Activated naive CD4-positive, alpha-beta T cell treated with anti-CD3 and anti-CD28 coated beads, Interleukin-2, amount 50 U/mL, for 72 hours (primary cell): ENCODE measurements around the gene RBL2. TPM values are rescaled to one million over a fixed set of nuclear protein-coding genes. Genes with fewer than 3 reads are reported as not detected.
A peak's percentile ranks its signal among the peaks of the same experiment; 100 is the strongest.
"Not testable (repeated sequence)": the region's sequence is repeated elsewhere in the genome, so short reads cannot be mapped to it uniquely, and the experiment has no call there.

Source experiments
- ATAC-seq, 2 donors: fragments of 150-1000 bp; cut with Tn5 transposase; 2 replicates each; pipeline ENCODE4 v1.10.0; 2021; ENCODE audit warnings: mild to moderate bottlenecking in 2 of 2, moderate library complexity in 2 of 2
- DNase-seq, 2 donors: peaks; one replicate each; pipeline ENCODE4 v3.0.0; 2021 to 2022; ENCODE audit warnings: low spot score in 2 of 2
- H3K27ac Mint-ChIP-seq, 2 donors: one replicate each; pipeline ENCODE4 v1.8.0; 2022; ENCODE audit warnings: mild to moderate bottlenecking in 2 of 2, mixed read lengths in 2 of 2
- H3K36me3 Mint-ChIP-seq, 2 donors: one replicate each; pipeline ENCODE4 v1.8.0; 2022; ENCODE audit warnings: mixed read lengths in 2 of 2
- H3K9me3 Mint-ChIP-seq, 2 donors: one replicate each; pipeline ENCODE4 v1.8.0; 2022; ENCODE audit warnings: mixed read lengths in 2 of 2
- total RNA-seq, 2 donors: library from RNA; stranded (reverse); gene quantifications; one replicate each; pipeline ENCODE4 v1.2.3, GENCODE V29; 2022

The RBL2 gene, protein sequence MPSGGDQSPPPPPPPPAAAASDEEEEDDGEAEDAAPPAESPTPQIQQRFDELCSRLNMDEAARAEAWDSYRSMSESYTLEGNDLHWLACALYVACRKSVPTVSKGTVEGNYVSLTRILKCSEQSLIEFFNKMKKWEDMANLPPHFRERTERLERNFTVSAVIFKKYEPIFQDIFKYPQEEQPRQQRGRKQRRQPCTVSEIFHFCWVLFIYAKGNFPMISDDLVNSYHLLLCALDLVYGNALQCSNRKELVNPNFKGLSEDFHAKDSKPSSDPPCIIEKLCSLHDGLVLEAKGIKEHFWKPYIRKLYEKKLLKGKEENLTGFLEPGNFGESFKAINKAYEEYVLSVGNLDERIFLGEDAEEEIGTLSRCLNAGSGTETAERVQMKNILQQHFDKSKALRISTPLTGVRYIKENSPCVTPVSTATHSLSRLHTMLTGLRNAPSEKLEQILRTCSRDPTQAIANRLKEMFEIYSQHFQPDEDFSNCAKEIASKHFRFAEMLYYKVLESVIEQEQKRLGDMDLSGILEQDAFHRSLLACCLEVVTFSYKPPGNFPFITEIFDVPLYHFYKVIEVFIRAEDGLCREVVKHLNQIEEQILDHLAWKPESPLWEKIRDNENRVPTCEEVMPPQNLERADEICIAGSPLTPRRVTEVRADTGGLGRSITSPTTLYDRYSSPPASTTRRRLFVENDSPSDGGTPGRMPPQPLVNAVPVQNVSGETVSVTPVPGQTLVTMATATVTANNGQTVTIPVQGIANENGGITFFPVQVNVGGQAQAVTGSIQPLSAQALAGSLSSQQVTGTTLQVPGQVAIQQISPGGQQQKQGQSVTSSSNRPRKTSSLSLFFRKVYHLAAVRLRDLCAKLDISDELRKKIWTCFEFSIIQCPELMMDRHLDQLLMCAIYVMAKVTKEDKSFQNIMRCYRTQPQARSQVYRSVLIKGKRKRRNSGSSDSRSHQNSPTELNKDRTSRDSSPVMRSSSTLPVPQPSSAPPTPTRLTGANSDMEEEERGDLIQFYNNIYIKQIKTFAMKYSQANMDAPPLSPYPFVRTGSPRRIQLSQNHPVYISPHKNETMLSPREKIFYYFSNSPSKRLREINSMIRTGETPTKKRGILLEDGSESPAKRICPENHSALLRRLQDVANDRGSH
- total RNA-seq, result 10 to 100 TPM; 81.1 to 84.7 TPM

DNA sequence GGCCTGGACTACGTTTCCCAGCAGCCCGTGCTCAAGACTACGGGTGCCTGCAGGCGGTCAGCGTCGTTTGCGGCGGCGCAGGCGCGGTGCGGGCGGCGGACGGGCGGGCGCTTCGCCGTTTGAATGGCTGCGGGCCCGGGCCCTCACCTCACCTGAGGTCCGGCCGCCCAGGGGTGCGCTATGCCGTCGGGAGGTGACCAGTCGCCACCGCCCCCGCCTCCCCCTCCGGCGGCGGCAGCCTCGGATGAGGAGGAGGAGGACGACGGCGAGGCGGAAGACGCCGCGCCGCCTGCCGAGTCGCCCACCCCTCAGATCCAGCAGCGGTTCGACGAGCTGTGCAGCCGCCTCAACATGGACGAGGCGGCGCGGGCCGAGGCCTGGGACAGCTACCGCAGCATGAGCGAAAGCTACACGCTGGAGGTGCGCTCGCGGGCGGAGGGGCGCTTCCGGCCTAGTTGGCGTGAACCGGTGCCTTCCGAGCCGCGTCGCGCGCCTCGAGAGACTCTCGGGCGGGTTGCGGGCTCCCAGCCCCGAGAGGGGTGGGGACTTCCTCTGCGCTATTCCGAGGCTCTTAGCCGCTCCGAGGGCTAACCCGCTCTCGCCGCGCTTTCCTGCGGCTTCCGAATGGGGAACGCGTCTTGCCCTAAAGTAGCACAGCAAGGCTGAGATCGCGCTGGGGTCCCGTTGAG, at the start of gene RBL2:
Gene RBL2 (plus strand): TSS at position 95 of the 689 bp plus-strand sequence. CDS start 86 bp downstream, at position 181.
- Mint-ChIP-seq H3K36me3 (peaks cover 0 to 14% of the 10 kb centered on the region in 2 donors), H3K9me3 (peaks cover 0 to 4% of the 10 kb centered on the region in 2 donors), H3K27ac (peak within 1 kb of the TSS; percentile 96 to 98)
- ATAC-seq (peak; percentile 80 to 84), DNase-seq (peak; percentile 83 to 86)

DNA sequence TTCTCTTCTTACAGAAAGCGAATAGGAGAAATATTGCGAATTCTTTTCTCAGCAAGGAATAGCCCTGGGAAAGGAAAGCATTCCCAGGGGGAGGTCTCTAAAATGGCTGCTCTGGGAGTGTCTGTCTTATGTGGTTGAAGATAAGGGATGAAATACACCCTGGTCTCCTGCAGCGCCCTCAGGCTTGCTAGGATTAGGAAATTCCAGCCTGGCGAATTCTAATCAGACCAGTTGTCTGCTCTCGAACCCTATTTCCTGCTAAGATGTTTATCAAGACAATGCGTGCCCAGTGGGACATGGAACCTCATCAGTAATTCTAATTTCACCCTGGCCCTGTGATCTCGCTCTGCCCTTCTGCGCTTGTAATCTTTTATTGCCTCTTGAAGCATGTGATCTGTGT, 49.7 kb upstream of the RBL2 start:
- H3K36me3 Mint-ChIP-seq, result peaks cover 16 to 27% of the 10 kb centered on the region in 2 donors
- not testable (repeated sequence) for H3K27ac Mint-ChIP-seq, ATAC-seq, DNase-seq
- peaks cover 4 to 12% of the 10 kb centered on the region in 2 donors for H3K9me3 Mint-ChIP-seq

DNA sequence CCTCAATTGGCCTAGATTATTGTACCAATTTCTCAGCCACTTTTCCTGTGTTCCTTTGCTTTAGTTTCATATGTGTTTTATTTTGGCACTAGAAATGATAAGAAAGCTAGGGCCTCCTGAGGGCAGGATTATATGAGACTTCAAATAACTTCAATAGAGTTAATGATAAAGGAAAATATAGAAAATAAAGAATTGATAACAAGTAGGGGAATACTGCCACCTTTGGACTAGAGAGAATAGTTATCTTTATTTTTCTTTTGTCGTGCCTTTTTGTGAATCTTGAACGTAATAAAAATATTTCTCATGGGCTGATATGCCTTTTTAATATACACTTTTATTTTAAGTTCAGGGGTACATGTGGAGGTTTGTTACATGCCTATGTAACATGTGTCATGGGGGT, 29.3 kb upstream of the RBL2 start:
- H3K27ac Mint-ChIP-seq, result no peak overlapping the region
- ATAC-seq (no peak), DNase-seq (no peak)
- no peaks in the 10 kb centered on the region for H3K9me3 Mint-ChIP-seq
- H3K36me3 Mint-ChIP-seq, result no peaks in the 10 kb centered on the region

DNA sequence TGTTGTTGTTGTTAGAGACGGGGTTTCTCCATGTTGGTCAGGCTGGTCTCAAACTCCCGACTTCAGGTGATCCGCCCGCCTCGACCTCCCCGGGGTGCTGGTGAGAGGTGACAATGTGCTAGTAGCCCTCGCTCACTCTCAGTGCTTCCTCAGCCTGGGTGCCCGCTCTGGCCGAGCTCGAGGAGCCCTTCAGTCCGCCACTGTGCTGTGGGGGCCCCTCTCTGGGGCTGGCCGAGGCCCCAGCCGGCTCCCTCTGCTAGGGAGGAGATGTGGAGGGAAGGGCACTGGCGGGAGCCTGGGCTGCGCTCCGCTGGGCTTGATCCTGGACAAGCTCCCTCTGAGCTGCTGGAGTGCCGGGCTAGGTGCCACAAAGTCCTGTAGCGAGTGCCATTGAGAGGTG, 21.7 kb upstream of the RBL2 start:
- ATAC-seq (no peak), DNase-seq (no peak)
- H3K27ac Mint-ChIP-seq, result no peak overlapping the region
- H3K9me3 Mint-ChIP-seq, result peaks cover 3 to 9% of the 10 kb centered on the region in 2 donors
- H3K36me3 Mint-ChIP-seq, result peaks cover 4 to 6% of the 10 kb centered on the region in 2 donors

DNA sequence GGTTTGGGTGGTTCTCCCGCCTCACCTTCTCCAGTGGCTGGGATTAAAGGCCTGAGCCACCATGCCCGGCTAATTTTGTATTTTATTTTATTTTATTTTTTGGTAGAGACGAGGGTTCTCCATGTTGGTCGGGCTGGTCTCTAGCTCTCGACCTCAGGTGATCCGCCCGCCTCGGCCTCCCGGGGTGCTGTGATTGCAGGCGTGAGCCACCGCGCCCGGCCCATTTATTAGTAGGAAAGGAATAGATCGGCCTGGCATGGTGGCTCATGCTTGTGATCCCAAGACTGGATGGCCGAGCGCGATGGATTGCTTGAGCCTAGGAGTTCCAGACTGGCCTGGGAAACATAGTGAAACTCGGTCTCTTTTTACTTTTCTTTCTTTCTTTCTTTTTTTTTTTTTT, 20.4 kb upstream of the RBL2 start:
- DNase-seq, result no peak

DNA sequence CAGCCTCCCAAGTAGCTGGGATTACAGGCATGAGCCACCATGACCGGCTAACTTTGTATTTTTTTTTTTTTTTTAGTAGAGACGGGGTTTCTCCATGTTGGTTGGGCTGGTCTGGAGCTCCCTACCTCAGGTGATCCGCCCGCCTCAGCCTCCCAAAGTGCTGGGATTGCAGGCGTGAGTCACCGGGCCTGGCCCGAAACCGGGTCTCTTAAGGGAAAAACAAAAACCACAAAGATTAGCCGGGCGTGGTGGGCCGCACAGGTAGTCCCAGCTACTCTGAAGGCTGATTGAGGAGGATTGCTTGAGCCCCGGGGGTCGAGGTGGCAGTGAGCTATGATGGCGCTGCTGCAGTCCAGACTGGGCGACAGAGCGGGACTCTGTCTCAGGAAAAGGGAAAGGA, 19.9 kb upstream of the RBL2 start:
- Mint-ChIP-seq H3K36me3 (peaks cover 4 to 6% of the 10 kb centered on the region in 2 donors), H3K9me3 (peaks cover 3 to 9% of the 10 kb centered on the region in 2 donors)
- DNase-seq, result no peak

More for the DNA sequence above, 20.4 kb upstream of the RBL2 start:
- no peak for ATAC-seq
- Mint-ChIP-seq H3K27ac (no peak overlapping the region), H3K9me3 (peaks cover 3 to 9% of the 10 kb centered on the region in 2 donors), H3K36me3 (peaks cover 4 to 6% of the 10 kb centered on the region in 2 donors)

DNA sequence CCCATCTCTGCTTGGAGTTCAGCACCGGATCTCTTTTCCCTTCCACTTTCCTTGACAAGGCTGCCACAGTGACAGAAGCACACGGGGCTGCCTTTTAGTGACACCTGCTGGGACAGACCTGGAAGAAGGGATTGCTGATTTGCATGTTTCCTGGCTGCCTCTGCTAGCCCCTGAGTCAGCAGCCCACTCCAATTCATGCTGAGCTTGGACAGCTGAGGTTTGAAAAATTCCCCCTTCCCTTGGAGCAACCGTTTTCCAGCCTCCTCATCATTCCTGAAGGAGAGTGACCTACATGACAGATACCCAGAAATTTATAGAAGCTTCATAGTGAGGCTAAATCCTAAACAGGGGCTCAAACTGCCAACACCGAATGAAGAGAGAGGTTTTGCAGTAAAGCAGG, 18.8 kb upstream of the RBL2 start:
- ATAC-seq, result no peak
- no peak for DNase-seq
- H3K9me3 Mint-ChIP-seq, result peaks cover 3 to 9% of the 10 kb centered on the region in 2 donors
- H3K36me3 Mint-ChIP-seq, result peaks cover 4 to 6% of the 10 kb centered on the region in 2 donors
- peak overlapping the region in 1 of 2 donors; percentile 24 for H3K27ac Mint-ChIP-seq

More for the DNA sequence above, 19.9 kb upstream of the RBL2 start:
- ATAC-seq, result no peak
- H3K27ac Mint-ChIP-seq, result no peak overlapping the region

DNA sequence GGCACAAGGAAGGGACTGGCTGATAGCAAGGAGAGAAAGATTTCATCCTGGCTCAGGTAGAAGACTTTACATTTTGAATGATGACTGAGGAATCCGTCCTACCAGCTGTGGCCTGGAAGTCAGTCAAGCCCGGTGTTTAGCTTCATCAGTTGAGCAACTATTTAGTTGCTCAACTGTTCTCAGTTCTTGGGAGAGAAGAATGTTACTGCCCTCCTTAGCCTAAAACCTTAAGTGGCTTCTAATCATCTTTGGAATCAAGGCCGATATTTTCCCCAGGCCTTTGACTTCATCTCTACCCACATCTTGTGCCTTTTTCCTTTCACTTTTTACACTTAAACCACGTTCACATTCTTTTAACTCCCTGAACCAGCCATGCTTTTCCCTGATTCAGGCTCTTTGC, 17.3 kb upstream of the RBL2 start:
- Mint-ChIP-seq H3K36me3 (no peaks in the 10 kb centered on the region), H3K27ac (no peak overlapping the region), H3K9me3 (peaks cover 3 to 4% of the 10 kb centered on the region in 2 donors)
- ATAC-seq, result no peak
- DNase-seq, result no peak

DNA sequence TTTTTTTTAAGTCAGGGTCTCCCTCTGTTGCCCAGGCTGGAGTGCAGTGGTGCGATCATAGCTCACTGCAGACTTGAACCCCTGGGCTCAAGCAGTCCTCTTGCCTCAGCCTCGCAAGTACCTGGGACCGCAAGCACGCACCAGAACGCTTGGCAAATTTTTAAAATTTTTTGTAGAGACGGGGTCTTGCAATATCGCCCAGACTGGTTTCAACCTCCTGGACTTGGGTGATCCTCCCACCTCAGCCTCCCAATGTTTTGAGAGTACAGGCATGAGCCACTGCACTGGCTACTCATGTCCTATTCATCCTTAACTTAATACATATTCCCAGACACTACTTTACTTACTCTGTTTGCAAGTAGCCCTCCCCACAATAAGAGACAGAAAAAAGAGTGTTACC, 16.3 kb upstream of the RBL2 start:
- no peak overlapping the region for H3K27ac Mint-ChIP-seq
- no peak for DNase-seq
- H3K36me3 Mint-ChIP-seq, result no peaks in the 10 kb centered on the region
- ATAC-seq, result no peak
- H3K9me3 Mint-ChIP-seq, result peaks cover 3 to 4% of the 10 kb centered on the region in 2 donors

DNA sequence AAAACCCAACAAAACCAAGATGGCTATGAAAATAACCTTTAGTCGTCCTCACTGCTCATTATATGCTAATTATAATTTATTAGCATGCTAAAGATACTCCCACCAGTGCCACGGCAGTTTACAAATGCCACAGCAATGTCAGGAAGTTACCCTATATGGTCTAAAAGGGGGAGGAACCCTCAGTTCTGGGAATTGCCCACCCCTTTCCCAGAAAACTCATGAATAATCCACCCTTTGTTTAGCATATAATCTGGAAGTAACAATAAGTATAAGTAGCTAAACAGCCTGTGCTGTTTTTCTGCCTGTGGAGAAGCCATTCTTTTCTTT, 14.9 kb upstream of the RBL2 start:
- not testable (repeated sequence) for H3K36me3 Mint-ChIP-seq, DNase-seq, H3K9me3 Mint-ChIP-seq, ATAC-seq
- peak overlapping the region in 1 of 2 donors; percentile 42 for H3K27ac Mint-ChIP-seq

DNA sequence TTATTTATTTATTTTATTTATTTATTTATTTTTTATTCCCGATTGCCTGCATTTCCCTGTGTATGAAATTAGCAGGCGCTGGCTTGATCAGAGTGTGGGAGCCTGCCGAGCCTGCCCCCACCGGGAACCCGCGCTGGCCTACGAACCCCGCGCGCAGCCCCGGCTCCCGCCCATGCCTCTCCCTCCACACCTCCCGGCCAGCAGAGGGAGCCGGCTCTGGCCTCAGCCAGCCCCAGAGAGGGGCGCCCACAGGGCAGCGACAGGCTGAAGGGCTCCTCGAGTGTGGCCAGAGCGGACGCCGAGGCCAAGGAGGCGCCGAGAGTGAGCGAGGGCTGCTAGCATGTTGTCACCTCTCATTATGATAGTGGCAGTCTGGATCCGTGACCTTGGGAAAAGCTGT, 13.0 kb upstream of the RBL2 start:
- H3K27ac Mint-ChIP-seq, result no peak overlapping the region
- peaks cover 0 to 13% of the 10 kb centered on the region in 2 donors for H3K9me3 Mint-ChIP-seq
- ATAC-seq (no peak), DNase-seq (no peak)
- H3K36me3 Mint-ChIP-seq, result peaks cover 5 to 17% of the 10 kb centered on the region in 2 donors

DNA sequence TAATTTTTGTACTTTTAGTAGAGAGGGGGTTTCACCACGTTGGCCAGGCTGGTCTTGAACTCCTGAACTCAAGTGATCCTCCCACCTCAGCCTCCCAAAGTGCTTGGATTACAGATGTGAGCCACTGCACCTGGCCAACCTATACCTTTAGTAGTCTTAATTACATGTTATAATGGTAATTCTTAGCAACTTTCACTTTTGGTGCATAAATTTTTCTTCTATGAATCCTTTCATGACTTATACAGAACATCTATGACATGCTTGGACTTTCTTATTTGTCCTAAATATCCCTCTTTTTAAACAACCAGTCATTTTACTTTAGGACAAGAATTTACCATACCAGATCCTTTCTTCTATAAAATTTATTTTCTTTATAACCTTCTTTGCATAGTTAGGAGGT, 10.3 kb upstream of the RBL2 start:
- H3K9me3 Mint-ChIP-seq, result peaks cover 0 to 13% of the 10 kb centered on the region in 2 donors
- H3K27ac Mint-ChIP-seq, ATAC-seq, DNase-seq: not testable (repeated sequence)
- H3K36me3 Mint-ChIP-seq, result peaks cover 5 to 17% of the 10 kb centered on the region in 2 donors

DNA sequence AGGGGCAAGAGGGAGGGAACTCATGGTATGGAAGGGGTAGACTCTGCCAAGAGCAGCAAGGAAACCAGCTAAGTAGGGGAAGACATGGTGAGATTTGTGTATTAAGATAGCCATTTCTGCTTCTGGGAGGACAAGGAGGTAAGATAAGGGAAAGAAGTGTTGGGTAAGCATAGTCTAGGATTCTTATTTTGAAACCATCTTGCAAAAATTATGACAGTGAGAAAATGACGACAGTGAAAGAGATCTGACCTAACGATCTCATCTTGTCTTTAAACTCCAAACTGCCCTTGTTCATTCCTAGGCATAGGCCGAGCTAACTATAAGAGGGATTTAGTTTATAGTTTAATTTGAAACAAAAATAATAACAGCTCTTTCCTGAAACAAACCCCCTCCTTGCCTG, 5.6 kb upstream of the RBL2 start:
- H3K27ac Mint-ChIP-seq, result no peak overlapping the region
- no peak for DNase-seq
- peaks cover 0 to 21% of the 10 kb centered on the region in 2 donors for H3K9me3 Mint-ChIP-seq
- ATAC-seq, result no peak
- H3K36me3 Mint-ChIP-seq, result peaks cover 7 to 16% of the 10 kb centered on the region in 2 donors

DNA sequence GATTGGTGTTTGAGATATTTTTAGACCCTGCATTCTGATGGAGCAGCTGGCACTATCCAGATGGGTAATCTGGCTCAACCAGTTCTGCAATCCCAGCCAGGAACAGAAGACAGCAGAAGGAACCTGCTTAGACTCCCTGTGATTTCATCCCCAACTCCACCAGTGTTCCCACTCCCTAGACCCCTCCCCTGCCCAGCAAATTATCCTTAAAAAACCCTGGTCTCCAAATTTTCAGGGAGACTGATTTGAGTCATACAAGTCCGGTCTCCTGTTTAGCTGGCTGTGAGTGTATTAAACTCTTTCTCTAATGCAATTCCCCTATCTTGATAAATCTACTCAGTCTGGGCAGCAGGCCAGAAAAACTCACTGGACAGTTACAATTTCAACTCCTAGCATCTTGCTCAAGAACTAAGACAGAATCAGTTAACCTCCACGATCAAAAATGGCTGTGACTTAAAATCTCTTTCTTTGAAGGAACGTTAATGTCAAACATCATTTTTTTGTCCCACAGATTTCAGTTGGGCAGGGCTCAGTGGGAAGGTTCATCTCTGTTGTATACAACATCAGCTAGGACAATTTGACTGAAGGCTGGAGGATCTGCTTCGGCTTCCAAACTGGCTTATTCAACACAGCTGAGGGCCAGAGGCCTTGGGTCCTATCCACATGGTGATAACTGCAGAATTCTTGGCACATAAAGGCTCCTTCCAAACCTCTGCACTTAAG, 4.9 kb upstream of the RBL2 start:
- DNase-seq (no peak), ATAC-seq (no peak)
- Mint-ChIP-seq H3K27ac (no peak overlapping the region), H3K9me3 (peaks cover 0 to 16% of the 10 kb centered on the region in 2 donors), H3K36me3 (peaks cover 7 to 9% of the 10 kb centered on the region in 2 donors)

DNA sequence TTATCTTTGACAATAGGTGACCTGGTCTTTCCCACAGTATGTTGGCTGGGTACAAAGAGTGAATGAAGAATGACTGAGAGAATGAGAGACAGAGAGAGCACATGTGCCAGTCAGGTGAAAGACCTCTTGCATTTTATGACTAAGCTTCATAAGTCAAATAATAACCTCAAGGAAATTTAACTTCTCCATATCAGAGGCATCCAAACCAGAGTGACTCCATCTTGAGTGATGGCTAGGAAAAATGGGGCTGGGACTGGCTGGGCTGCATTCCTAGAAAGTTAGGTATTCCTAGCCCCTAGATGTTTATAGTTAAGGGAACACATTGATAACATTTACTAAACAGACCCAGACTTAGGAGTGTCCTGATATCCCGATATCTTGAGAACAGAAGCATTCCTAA, 3.9 kb upstream of the RBL2 start:
- H3K36me3 Mint-ChIP-seq, result peaks cover under 1 to 14% of the 10 kb centered on the region in 2 donors
- ATAC-seq (no peak), DNase-seq (no peak)
- no peak overlapping the region for H3K27ac Mint-ChIP-seq
- peaks cover 0 to 8% of the 10 kb centered on the region in 2 donors for H3K9me3 Mint-ChIP-seq
